Muscle of leg (tissue), 11 donors: ENCODE data around the gene LRP1B. TPM values are rescaled to one million over a fixed set of nuclear protein-coding genes. Genes with fewer than 3 reads are reported as not detected.
"Not testable (repeated sequence)": the region's sequence is repeated elsewhere in the genome, so short reads cannot be mapped to it uniquely, and the experiment has no call there.

ENCODE experiments used
- DNase-seq: peaks from one replicate; pipeline ENCODE4 v3.0.0; 2013
- H3K27ac ChIP-seq: one replicate; pipeline ENCODE4 v1.5.1; 2013; ENCODE audit warnings: mild to moderate bottlenecking, low read length, control low read depth
- H3K27me3 ChIP-seq: one replicate; pipeline ENCODE4 v1.6.1; 2013; ENCODE audit warnings: low read length; ENCODE audit not compliant: control insufficient read depth, insufficient read depth
- H3K36me3 ChIP-seq: one replicate; pipeline ENCODE4 v1.6.1; 2013; ENCODE audit warnings: low read length; ENCODE audit not compliant: control insufficient read depth, insufficient read depth
- H3K4me1 ChIP-seq: one replicate; pipeline ENCODE4 v1.6.1; 2013; ENCODE audit warnings: low read length; ENCODE audit not compliant: control insufficient read depth, insufficient read depth
- H3K4me3 ChIP-seq: one replicate; pipeline ENCODE4 v1.5.1; 2013; ENCODE audit warnings: low read length, control low read depth
- H3K9me3 ChIP-seq: replicated peaks from 2 replicates; pipeline ENCODE4 v1.6.1; 2013; ENCODE audit warnings: low read depth, low read length; ENCODE audit not compliant: control insufficient read depth
- WGBS: methylation state at CpG from one replicate; pipeline ENCODE4 v1.1.5; 2013; ENCODE audit warnings: missing lambda C conversion rate; ENCODE audit not compliant: insufficient coverage; 5-methylcytosine and 5-hydroxymethylcytosine counted together
- polyA plus RNA-seq, 8 donors: library from polyadenylated mRNA; unstranded; fragments of 120-200 nt; gene quantifications; one replicate each; pipeline versions ENCODE4 v1.2.1 to v1.2.3, GENCODE V29; 2013; ENCODE audit warnings: inconsistent platforms in 1 of 8, low replicate concordance in 1 of 8; ENCODE audit not compliant: insufficient read length in 8 of 8, insufficient read depth in 1 of 8
- total RNA-seq: library from RNA; stranded (reverse); fragments of 120-200 nt; gene quantifications from one replicate; pipeline ENCODE4 v1.2.4, GENCODE V29; 2013

LRP1B gene
- total and polyA plus RNA-seq, 9 donors = 0.84 to 2.3 (median 1.4) TPM

DNA sequence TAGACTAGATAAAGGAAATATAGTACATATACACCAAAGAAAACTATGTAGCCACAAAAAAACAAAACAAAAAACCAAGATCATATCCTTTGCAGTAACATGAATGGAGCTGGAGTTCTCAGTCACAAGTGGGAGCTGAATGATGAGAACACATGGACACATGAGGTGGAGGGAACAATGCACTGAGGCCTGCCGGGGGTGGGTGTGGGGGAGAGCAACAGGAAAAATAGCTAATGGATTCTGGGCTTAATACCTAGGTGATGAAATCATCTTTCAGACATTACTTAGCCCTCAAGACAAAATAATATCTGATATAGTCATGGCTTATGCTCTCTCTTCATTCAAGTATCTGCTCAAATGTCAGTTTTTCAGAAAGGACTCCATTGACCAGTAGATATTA is 930.6 kb downstream of the LRP1B start:
- no peak for DNase-seq
- Histone ChIP-seq H3K4me3 (no peak overlapping the region), H3K4me1 (no peaks in the 10 kb centered on the region), H3K27me3 (no peaks in the 10 kb centered on the region), H3K27ac (no peak overlapping the region), H3K36me3 (no peaks in the 10 kb centered on the region), H3K9me3 (no peaks in the 10 kb centered on the region)
- no CpG with 5 or more reads among the region's 1 CpG for WGBS

DNA sequence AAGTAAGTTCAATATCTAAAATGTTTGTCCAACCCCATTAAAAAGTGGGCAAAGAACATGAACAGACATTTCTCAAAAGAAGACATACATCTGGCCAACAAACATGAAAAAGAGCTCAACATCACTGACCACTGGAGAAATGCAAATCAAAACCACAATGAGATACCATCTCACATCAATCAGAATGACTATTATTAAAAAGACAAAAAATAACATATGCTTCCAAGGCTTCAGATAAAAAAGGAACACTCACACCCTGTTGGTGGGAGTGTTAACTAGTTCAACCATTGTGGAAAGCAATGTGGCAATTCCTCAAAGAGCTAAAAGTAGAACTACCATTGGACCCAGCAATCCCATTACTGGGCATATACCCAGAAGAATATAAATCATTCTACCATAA is 931.1 kb downstream of the LRP1B start:
- Histone ChIP-seq H3K27me3 (no peaks in the 10 kb centered on the region), H3K36me3 (no peaks in the 10 kb centered on the region), H3K4me1 (no peaks in the 10 kb centered on the region), H3K9me3 (no peaks in the 10 kb centered on the region), H3K4me3 (no peak overlapping the region), H3K27ac (no peak overlapping the region)
- DNase-seq = no peak

GRCh38 chr2:141195087-141195486 is 935.7 kb downstream of the LRP1B start:
- Histone ChIP-seq H3K36me3 (no peaks in the 10 kb centered on the region), H3K9me3 (no peaks in the 10 kb centered on the region), H3K27me3 (no peaks in the 10 kb centered on the region), H3K27ac (no peak overlapping the region), H3K4me1 (no peaks in the 10 kb centered on the region), H3K4me3 (no peak overlapping the region)
- WGBS = no CpG with 5 or more reads among the region's 1 CpG
- no peak for DNase-seq

- Histone ChIP-seq H3K4me1 (no peaks in the 10 kb centered on the region), H3K27me3 (no peaks in the 10 kb centered on the region), H3K9me3 (no peaks in the 10 kb centered on the region), H3K4me3 (no peak overlapping the region), H3K36me3 (no peaks in the 10 kb centered on the region), H3K27ac (no peak overlapping the region)
- peak; percentile 3 for DNase-seq
- WGBS = 0% methylated on average over 1 of the region's 4 CpGs
These were observed 943.8 kb downstream of the LRP1B start for GRCh38 chr2:141187075-141187439.

GRCh38 chr2:141186413-141187074 is 944.3 kb downstream of the LRP1B start:
- no peak overlapping the region for H3K4me3 ChIP-seq
- no CpG with 5 or more reads among the region's 1 CpG for WGBS
- no peak for DNase-seq
- H3K27ac ChIP-seq = no peak overlapping the region
- H3K4me1 ChIP-seq = no peaks in the 10 kb centered on the region
- H3K36me3 ChIP-seq = no peaks in the 10 kb centered on the region
- no peaks in the 10 kb centered on the region for H3K27me3 ChIP-seq
- no peaks in the 10 kb centered on the region for H3K9me3 ChIP-seq

- Histone ChIP-seq H3K27ac (no peak overlapping the region), H3K4me1 (no peaks in the 10 kb centered on the region), H3K4me3 (no peak overlapping the region), H3K27me3 (no peaks in the 10 kb centered on the region), H3K9me3 (no peaks in the 10 kb centered on the region), H3K36me3 (no peaks in the 10 kb centered on the region)
- WGBS = no CpG with 5 or more reads among the region's 1 CpG
- no peak for DNase-seq
These were observed 948.6 kb downstream of the LRP1B start for GRCh38 chr2:141182246-141182645.

- no CpG with 5 or more reads among the region's 2 CpGs for WGBS
- not testable (repeated sequence) for H3K9me3 ChIP-seq
These were observed 961.7 kb downstream of the LRP1B start for GRCh38 chr2:141169117-141169516.

DNA sequence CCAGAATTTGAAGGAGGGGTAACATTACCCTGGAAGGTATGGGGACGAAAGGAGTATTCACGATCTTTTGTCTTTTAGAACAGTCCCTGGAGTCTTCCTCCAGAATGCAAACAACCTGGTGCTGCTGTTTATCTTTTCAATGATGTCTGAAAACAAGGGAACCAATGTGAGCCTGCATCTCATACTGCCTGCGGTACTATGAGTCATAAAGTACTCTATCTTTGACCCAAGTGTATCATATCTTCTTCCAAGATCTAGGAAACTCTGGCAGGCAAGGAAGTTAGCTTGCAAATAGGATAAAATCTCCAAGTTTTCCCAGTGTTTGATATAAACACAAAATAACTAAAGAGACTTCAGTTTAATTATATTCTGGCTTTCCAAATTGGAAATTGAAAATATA is 968.5 kb downstream of the LRP1B start:
- no peaks in the 10 kb centered on the region for H3K27me3 ChIP-seq
- 47% methylated on average over 2 of the region's 3 CpGs for WGBS
- no peaks in the 10 kb centered on the region for H3K9me3 ChIP-seq

More at GRCh38 chr2:141169117-141169516, 961.7 kb downstream of the LRP1B start:
- not testable (repeated sequence) for H3K4me1 ChIP-seq, H3K27me3 ChIP-seq, DNase-seq, H3K4me3 ChIP-seq, H3K27ac ChIP-seq, H3K36me3 ChIP-seq

GRCh38 chr2:141151611-141152286 is 979.1 kb downstream of the LRP1B start:
- Histone ChIP-seq H3K9me3 (no peaks in the 10 kb centered on the region), H3K4me3 (no peak overlapping the region), H3K4me1 (no peaks in the 10 kb centered on the region), H3K27me3 (no peaks in the 10 kb centered on the region), H3K27ac (no peak overlapping the region), H3K36me3 (no peaks in the 10 kb centered on the region)
- WGBS = 40% methylated on average over 1 of the region's 3 CpGs
- DNase-seq = no peak

More for the DNA sequence above, 968.5 kb downstream of the LRP1B start:
- H3K4me3 ChIP-seq = no peak overlapping the region
- H3K27ac ChIP-seq = no peak overlapping the region
- no peak for DNase-seq
- H3K4me1 ChIP-seq = no peaks in the 10 kb centered on the region
- no peaks in the 10 kb centered on the region for H3K36me3 ChIP-seq

GRCh38 chr2:141142025-141142424 is 988.8 kb downstream of the LRP1B start:
- H3K4me1 ChIP-seq = no peaks in the 10 kb centered on the region
- DNase-seq = no peak
- H3K9me3 ChIP-seq = no peaks in the 10 kb centered on the region
- no peaks in the 10 kb centered on the region for H3K36me3 ChIP-seq
- no peaks in the 10 kb centered on the region for H3K27me3 ChIP-seq
- no peak overlapping the region for H3K27ac ChIP-seq
- 80% methylated on average over 2 of the region's 3 CpGs for WGBS
- H3K4me3 ChIP-seq = no peak overlapping the region
